AG09309 (cell line): ENCODE data around the gene RAB3D.
A peak's percentile ranks its signal among the peaks of the same experiment; 100 is the strongest.

Source experiments
- DNase-seq: peaks from one replicate; pipeline ENCODE4 v3.0.0-alpha.2; 2010; ENCODE audit warnings: low read depth
- H3K4me3 ChIP-seq: 2 replicates; pipeline ENCODE4 v1.5.1; 2011; ENCODE audit warnings: mild to moderate bottlenecking, low read depth, low read length, moderate library complexity; ENCODE audit not compliant: control insufficient read depth
- TF ChIP-seq, protein P1 (sequence below): IDR thresholded peaks from 2 replicates; pipeline ENCODE4 v1.5.1; 2011; ENCODE audit warnings: mild to moderate bottlenecking, low read depth, low read length, inconsistent platforms; ENCODE audit not compliant: insufficient read depth, control insufficient read depth; ENCODE audit errors: missing control alignments

The RAB3D gene

DNA sequence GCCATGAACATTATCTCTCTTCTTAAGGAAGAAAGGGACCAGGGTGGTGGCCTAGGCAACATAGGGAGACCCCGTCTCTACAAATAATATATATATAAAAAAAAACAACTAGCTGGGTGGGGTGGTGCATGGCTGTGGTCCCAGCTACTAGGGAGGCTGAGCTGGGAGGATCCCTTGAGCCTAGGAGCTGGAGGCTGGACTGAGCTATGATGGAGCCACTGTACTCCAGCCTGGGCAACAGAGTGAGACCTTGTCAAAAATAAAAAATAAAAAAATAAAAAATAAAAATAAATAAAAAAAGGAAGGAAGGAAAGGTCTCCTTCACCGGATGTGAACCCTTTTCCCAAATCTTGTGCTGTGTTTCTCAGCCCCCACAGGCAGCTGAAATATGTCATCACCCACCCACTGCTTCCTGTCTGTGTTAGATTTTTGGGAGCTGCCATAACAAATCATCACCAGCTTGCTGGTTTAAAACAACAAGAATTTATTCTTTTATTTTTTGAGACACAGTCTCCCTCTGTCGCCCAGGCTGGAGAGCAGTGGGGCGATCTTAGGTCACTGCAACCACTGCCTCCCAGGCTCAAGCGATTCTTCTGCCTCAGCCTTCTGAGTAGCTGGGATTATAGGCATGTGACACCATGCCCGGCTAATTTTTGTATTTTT lies 53.0 kb downstream of the RAB3D start:
- DNase-seq: no peak

DNA sequence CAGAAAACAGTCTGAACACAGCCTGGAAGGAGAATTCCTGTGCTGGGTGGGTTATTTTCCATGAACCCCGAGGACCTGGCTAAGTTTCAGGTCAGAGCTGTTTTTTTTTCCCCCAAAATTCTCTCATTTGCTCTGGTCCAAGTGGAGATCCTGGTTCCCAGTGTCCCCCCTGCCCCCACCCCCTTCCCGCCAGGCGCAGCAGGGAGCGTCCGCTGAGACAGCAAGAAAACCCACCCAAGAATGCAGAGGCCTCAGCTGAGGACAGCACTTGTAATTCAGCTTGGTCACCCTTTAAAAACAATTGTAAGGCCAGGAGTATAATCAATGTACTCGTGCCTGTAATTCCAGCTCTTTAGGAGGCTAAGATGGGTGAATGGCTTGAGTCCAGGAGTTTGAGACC lies 54.9 kb downstream of the RAB3D start:
- no peak overlapping the region for H3K4me3 ChIP-seq
- DNase-seq: no peak
- TF ChIP-seq, protein P1, sequence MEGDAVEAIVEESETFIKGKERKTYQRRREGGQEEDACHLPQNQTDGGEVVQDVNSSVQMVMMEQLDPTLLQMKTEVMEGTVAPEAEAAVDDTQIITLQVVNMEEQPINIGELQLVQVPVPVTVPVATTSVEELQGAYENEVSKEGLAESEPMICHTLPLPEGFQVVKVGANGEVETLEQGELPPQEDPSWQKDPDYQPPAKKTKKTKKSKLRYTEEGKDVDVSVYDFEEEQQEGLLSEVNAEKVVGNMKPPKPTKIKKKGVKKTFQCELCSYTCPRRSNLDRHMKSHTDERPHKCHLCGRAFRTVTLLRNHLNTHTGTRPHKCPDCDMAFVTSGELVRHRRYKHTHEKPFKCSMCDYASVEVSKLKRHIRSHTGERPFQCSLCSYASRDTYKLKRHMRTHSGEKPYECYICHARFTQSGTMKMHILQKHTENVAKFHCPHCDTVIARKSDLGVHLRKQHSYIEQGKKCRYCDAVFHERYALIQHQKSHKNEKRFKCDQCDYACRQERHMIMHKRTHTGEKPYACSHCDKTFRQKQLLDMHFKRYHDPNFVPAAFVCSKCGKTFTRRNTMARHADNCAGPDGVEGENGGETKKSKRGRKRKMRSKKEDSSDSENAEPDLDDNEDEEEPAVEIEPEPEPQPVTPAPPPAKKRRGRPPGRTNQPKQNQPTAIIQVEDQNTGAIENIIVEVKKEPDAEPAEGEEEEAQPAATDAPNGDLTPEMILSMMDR: no peak

More for the DNA sequence above, 53.0 kb downstream of the RAB3D start:
- H3K4me3 ChIP-seq: no peak overlapping the region
- TF ChIP-seq, protein P1: peak; percentile 31

DNA sequence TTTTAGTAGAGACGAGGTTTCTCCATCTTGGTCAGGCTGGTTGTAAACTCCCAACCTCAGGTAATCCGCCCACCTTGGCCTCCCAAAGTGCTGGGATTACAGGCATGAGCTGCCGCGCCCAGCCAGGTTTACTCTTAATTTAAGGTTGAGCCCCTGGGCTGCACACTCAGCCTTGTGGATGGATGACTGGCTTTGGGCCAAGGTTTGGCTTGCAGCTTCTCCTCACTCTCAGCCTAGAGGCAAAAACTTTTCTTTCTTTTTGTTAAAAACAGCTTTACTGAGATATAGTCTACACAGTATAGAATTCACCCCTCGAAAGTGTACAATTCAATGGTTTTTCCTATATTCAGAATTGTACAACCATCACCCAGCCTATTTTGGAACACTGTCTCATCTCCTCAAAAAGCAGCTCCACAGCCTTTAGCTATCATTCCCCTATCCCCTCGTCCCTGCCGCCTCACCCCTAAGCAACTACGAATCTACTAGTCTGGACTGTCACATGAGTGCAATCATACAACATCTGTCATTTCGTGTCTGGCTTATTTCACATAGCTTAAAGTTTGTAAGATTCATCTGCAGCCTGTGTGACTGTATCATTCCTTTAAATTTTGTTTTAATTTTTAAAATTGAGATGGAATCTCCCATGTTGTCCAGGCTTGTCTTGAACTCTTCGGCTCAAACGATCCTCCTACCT lies 58.0 kb downstream of the RAB3D start:
- no peak for DNase-seq
- H3K4me3 ChIP-seq: no peak overlapping the region
- TF ChIP-seq, protein P1: no peak

DNA sequence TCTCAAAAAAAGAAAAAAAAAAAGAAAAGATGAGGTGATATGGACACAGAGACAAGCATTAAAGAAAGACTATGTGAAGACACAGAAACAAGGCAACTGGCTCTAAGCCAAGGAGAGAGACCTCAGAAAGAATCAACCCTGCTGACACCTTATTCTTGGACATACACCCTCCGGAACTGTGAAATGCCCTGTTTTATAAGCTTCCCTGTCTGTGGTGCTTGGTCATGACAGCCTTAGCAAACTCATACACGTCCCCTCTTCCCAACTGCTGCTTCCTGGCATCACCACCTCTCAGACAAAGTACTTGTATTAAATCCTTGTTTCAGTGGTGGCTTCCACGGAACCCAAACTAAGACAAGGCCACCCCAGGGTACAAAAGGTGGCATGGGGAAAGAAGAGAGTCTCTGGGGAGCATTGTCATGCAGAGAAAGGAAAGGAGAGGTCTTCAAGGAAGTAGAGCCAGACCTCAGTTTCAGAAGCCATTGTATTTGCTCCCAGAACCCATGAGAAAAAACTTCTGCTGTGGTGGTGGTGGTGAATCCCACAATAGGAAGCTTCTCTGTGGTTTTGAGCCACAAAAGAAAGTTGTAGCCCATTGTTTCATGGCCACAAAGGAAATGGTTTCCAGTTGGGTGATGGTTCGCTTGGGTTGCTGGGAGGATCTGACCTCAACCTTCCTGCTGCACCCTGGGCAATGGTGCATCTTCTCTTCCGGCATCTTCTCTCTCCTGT lies 59.8 kb downstream of the RAB3D start:
- H3K4me3 ChIP-seq: no peak overlapping the region
- DNase-seq: no peak
- TF ChIP-seq, protein P1: no peak

DNA sequence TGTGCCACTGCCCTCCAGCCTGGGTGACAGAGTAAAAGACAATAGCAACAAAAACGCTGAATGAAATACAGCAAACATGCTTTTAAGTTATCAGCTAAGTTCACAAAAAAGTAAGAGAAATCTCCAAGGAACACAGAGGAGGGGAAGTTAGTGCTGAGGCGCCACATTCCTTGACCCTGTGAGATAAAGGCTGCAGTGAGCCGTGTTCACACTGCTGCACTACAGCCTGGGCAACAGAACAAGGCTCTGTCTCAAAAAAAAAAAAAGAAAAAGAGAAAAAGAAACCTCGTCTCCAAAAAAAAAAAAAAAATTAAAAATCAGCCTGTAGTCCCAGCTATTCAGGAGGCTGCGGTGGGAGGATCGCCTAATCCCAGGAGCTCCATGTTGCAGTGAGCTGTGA lies 60.8 kb downstream of the RAB3D start:
- TF ChIP-seq, protein P1: no peak

DNA sequence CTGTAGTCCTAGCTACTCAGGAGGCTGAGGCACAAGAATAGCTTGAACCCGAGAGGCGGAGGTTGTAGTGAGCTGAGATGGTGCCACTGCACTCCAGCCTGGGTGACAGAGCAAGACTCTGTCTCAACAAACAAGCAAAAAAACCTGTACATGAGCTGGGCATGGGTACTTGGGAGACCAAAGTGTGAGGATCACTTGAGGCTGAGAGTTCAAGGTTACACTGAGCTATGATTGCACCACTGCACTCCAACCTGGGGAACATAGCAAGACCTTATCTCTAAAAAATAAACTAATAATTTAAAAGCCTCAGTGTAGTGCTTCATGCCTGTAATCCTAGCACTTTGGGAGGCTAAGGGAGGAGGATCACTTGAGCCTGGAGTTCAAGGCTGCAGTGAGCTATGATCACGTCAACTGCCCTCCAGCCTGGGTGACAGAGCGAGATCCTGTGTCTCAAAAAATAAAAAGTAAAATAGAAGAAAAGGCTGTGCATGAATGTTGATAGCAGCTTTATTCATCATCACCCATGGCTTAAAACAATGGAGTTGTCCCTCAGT lies 64.8 kb downstream of the RAB3D start:
- DNase-seq: no peak
- H3K4me3 ChIP-seq: no peak overlapping the region
- TF ChIP-seq, protein P1: no peak

More for the DNA sequence above, 60.8 kb downstream of the RAB3D start:
- H3K4me3 ChIP-seq: no peak overlapping the region
- no peak for DNase-seq
